ENCODE results near the gene CAMK1D.
"Not testable (repeated sequence)": the region's sequence is repeated elsewhere in the genome, so short reads cannot be mapped to it uniquely, and the experiment has no call there.

The CAMK1D gene

GRCh38 chr10:12518024-12518423 is 168.7 kb downstream of the CAMK1D start:
- no peak for DNase-seq (ENCODE audit: low read depth)

- DNase-seq (ENCODE audit: low read depth) = no peak
These were observed 172.1 kb downstream of the CAMK1D start for GRCh38 chr10:12521423-12521822.

GRCh38 chr10:12526311-12526710 is 177.0 kb downstream of the CAMK1D start:
- DNase-seq (ENCODE audit: low read depth) = no peak

GRCh38 chr10:12529976-12530375 is 180.6 kb downstream of the CAMK1D start:
- no peak for DNase-seq (ENCODE audit: low read depth)

- DNase-seq (ENCODE audit: low read depth) = no peak
These were observed 182.2 kb downstream of the CAMK1D start for GRCh38 chr10:12531305-12532220.

- peak; percentile 13 for DNase-seq (ENCODE audit: low read depth)
These were observed 183.8 kb downstream of the CAMK1D start for GRCh38 chr10:12533151-12533550.

GRCh38 chr10:12533723-12534122 is 184.4 kb downstream of the CAMK1D start:
- DNase-seq (ENCODE audit: low read depth) = no peak

GRCh38 chr10:12534824-12535223 is 185.5 kb downstream of the CAMK1D start:
- DNase-seq (ENCODE audit: low read depth) = peak; percentile 37

- no peak for DNase-seq (ENCODE audit: low read depth)
These were observed 186.3 kb downstream of the CAMK1D start for GRCh38 chr10:12535656-12536055.

GRCh38 chr10:12538491-12538995 is 189.2 kb downstream of the CAMK1D start:
- DNase-seq (ENCODE audit: low read depth) = no peak

GRCh38 chr10:12539350-12540164 is 190.2 kb downstream of the CAMK1D start:
- DNase-seq (ENCODE audit: low read depth) = no peak

GRCh38 chr10:12540341-12540781 is 191.0 kb downstream of the CAMK1D start:
- DNase-seq (ENCODE audit: low read depth) = no peak

GRCh38 chr10:12541446-12542067 is 192.2 kb downstream of the CAMK1D start:
- DNase-seq (ENCODE audit: low read depth) = no peak

- no peak for DNase-seq (ENCODE audit: low read depth)
These were observed 192.9 kb downstream of the CAMK1D start for GRCh38 chr10:12542133-12542670.

GRCh38 chr10:12543589-12543988 is 194.2 kb downstream of the CAMK1D start:
- DNase-seq (ENCODE audit: low read depth) = no peak

- DNase-seq (ENCODE audit: low read depth) = not testable (repeated sequence)
These were observed 196.9 kb downstream of the CAMK1D start for GRCh38 chr10:12546160-12546802.

- no peak for DNase-seq (ENCODE audit: low read depth)
These were observed 198.0 kb downstream of the CAMK1D start for GRCh38 chr10:12547301-12547771.

- DNase-seq (ENCODE audit: low read depth) = no peak
These were observed 199.9 kb downstream of the CAMK1D start for GRCh38 chr10:12549297-12549696.

- no peak for DNase-seq (ENCODE audit: low read depth)
These were observed 201.6 kb downstream of the CAMK1D start for GRCh38 chr10:12550994-12551393.

- no peak for DNase-seq (ENCODE audit: low read depth)
These were observed 206.7 kb downstream of the CAMK1D start for GRCh38 chr10:12556039-12556438.

- no peak for DNase-seq (ENCODE audit: low read depth)
These were observed 210.3 kb downstream of the CAMK1D start for GRCh38 chr10:12559578-12560178.

All from ELR (cell line).